ENCODE measurements around the gene IQCF5.

GRCh38 chr3:51896607-51897305, 21.4 kb upstream of the IQCF5 start:
- TF ChIP-seq CTCF (conservative IDR thresholded peaks at IDR 0.05 in 1 of 2, IDR thresholded peaks at IDR 0.05 in 1 of 2; ENCODE audit: extremely low read depth in 1 of 2, insufficient read depth in 1 of 2, low read depth in 1 of 2, low read length in 2 of 2), result no peak
- TF ChIP-seq EZH2 (IDR thresholded peaks at IDR 0.05; ENCODE audit: borderline replicate concordance, low read length), result no peak

All from mammary epithelial cell (primary cell).